ENCODE data around the gene BBS2. TPM values are rescaled to one million over a fixed set of nuclear protein-coding genes. Genes with fewer than 3 reads are reported as not detected.

Gene BBS2
- total and polyA plus RNA-seq, 10 donors = 22.9 to 70.3 (median 50.4) TPM

GRCh38 chr16:56479469-56479868, 40.4 kb downstream of the BBS2 start:
- Histone ChIP-seq H3K9me3 (no peaks in the 10 kb centered on the region), H3K36me3 (peaks cover 0 to 98% (median 58%) of the 10 kb centered on the region in 6 donors), H3K4me3 (no peak overlapping the region), H3K27me3 (replicated peaks in 1 of 7) (no peaks in the 10 kb centered on the region), H3K27ac (no peak overlapping the region), H3K4me1 (no peaks in the 10 kb centered on the region)
- whole genome bisulfite sequencing, 5 donors = 94 to 100% (median 98%) methylated on average over 2 of the region's 2 CpGs
- no peak for DNase-seq
- intact Hi-C loops (cut with DNase I; ENCODE audit: low total_unique reads) = no loop called here
- no peak for TF ChIP-seq CTCF (IDR thresholded peaks at IDR 0.05 in 8 of 11, conservative IDR thresholded peaks at IDR 0.05 in 3 of 11)

- Histone ChIP-seq H3K27ac (no peak overlapping the region), H3K4me3 (no peak overlapping the region), H3K27me3 (replicated peaks in 1 of 7) (no peaks in the 10 kb centered on the region), H3K36me3 (peaks cover 0 to 98% (median 60%) of the 10 kb centered on the region in 6 donors), H3K9me3 (no peaks in the 10 kb centered on the region), H3K4me1 (no peaks in the 10 kb centered on the region)
- 64 to 85% (median 79%) methylated on average over 2 of the region's 2 CpGs for WGBS, 5 donors
- DNase-seq = no peak
- TF ChIP-seq POLR2AphosphoS5 (IDR thresholded peaks at IDR 0.05) (no peak), POLR2A (IDR thresholded peaks at IDR 0.05) (no peak), CTCF (IDR thresholded peaks at IDR 0.05 in 8 of 11, conservative IDR thresholded peaks at IDR 0.05 in 3 of 11) (no peak)
- intact Hi-C loops (cut with DNase I; ENCODE audit: low total_unique reads) = no loop called here
Measured at GRCh38 chr16:56478281-56479049, 41.4 kb downstream of the BBS2 start.

DNA sequence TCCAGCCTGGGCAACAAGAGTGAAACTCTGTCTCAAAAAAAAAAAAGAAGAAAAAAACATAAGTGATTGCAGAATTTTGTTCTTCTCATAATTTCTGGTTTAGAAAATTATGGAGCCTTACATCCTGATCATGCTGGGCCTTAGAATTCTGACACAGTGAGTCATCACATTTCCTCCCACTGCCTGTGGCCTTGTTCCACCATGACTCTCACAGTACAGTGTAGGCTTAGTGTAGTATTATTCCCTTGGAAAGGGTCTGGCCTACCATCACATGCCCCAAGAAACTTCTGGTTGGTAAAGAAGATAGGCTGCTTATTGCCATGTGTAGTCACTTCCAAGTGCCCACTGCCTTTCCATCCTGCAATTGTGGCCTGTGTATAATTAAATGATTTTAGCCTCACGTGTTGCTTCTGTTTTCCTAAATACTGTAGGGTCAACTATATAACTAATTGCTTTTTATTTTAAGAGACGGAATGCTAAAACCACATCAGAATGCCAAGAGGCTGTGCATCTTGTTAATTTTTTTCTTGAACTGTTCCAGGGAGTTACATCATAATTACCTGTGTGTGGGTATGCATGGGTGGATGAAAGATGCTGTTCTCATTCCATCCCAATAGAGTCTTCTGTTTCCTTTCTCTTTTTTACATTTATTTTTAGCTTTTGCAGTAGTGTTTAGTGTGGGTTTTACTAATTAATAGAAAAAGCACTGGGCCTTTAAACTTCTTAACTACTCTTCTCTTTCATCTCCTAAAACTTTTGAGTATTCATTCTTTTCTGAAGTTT, 42.5 kb downstream of the BBS2 start:
- no peak overlapping the region for H3K4me3 ChIP-seq
- H3K36me3 ChIP-seq = peaks cover 0 to 98% (median 68%) of the 10 kb centered on the region in 6 donors
- H3K4me1 ChIP-seq = no peaks in the 10 kb centered on the region
- no peaks in the 10 kb centered on the region for H3K27me3 ChIP-seq (replicated peaks in 1 of 7)
- peak overlapping the region in 2 of 8 donors; percentile 21 to 30 for H3K27ac ChIP-seq
- 86 to 96% (median 90%) methylated on average over 2 of the region's 2 CpGs for WGBS, 5 donors
- DNase-seq = no peak
- no peak for TF ChIP-seq CTCF (IDR thresholded peaks at IDR 0.05 in 8 of 11, conservative IDR thresholded peaks at IDR 0.05 in 3 of 11)
- no peak for TF ChIP-seq POLR2AphosphoS5 (IDR thresholded peaks at IDR 0.05)
- no peak for TF ChIP-seq POLR2A (IDR thresholded peaks at IDR 0.05)
- H3K9me3 ChIP-seq = no peaks in the 10 kb centered on the region
- intact Hi-C loops (cut with DNase I; ENCODE audit: low total_unique reads) = no loop called here

- H3K4me1 ChIP-seq = no peaks in the 10 kb centered on the region
- peaks cover 0 to 100% (median 87%) of the 10 kb centered on the region in 6 donors for H3K36me3 ChIP-seq
- H3K4me3 ChIP-seq = no peak overlapping the region
- WGBS, 5 donors = 89 to 97% (median 95%) methylated on average over 2 of the region's 2 CpGs
- no peak for DNase-seq
- TF ChIP-seq POLR2AphosphoS5 (IDR thresholded peaks at IDR 0.05) (no peak), POLR2A (IDR thresholded peaks at IDR 0.05) (no peak)
- H3K9me3 ChIP-seq = no peaks in the 10 kb centered on the region
- no peaks in the 10 kb centered on the region for H3K27me3 ChIP-seq (replicated peaks in 1 of 7)
- intact Hi-C loops (cut with DNase I; ENCODE audit: low total_unique reads) = no loop called here
- no peak overlapping the region for H3K27ac ChIP-seq
Measured at GRCh38 chr16:56475201-56475600, 44.6 kb downstream of the BBS2 start.
